ENCODE measurements around the gene ORM2. TPM values are rescaled to one million over a fixed set of nuclear protein-coding genes. Genes with fewer than 3 reads are reported as not detected.
"Not testable (repeated sequence)": the region's sequence is repeated elsewhere in the genome, so short reads cannot be mapped to it uniquely, and the experiment has no call there.

The ORM2 gene
- polyA plus RNA-seq, 3 donors from 2014 or later = not detected

GRCh38 chr9:114314256-114314867 lies 15.3 kb upstream of the ORM2 start:
- H3K4me3 Mint-ChIP-seq = no peak overlapping the region
- no peak for DNase-seq
- no peaks in the 10 kb centered on the region for H3K9me3 Mint-ChIP-seq
- peaks cover 0 to 7% (median 0%) of the 10 kb centered on the region in 3 donors for H3K27me3 Mint-ChIP-seq (ENCODE audit: low read depth in 3 of 3)
- H3K36me3 Mint-ChIP-seq = no peaks in the 10 kb centered on the region
- H3K4me1 Mint-ChIP-seq = no peaks in the 10 kb centered on the region
- peak overlapping the region in 1 of 6 donors; percentile 24 for H3K27ac Mint-ChIP-seq

- no peak for DNase-seq
- Mint-ChIP-seq H3K4me3 (no peak overlapping the region), H3K36me3 (no peaks in the 10 kb centered on the region), H3K27me3 (ENCODE audit: low read depth in 3 of 3) (peaks cover 0 to 7% (median 0%) of the 10 kb centered on the region in 3 donors), H3K4me1 (no peaks in the 10 kb centered on the region), H3K27ac (peak overlapping the region in 1 of 6 donors; percentile 46), H3K9me3 (no peaks in the 10 kb centered on the region)
Observed at GRCh38 chr9:114314881-114315722, 14.6 kb upstream of the ORM2 start.

GRCh38 chr9:114315723-114316363 lies 13.8 kb upstream of the ORM2 start:
- H3K9me3 Mint-ChIP-seq = no peaks in the 10 kb centered on the region
- no peak overlapping the region for H3K27ac Mint-ChIP-seq
- H3K36me3 Mint-ChIP-seq = no peaks in the 10 kb centered on the region
- peaks cover 0 to 7% (median 2%) of the 10 kb centered on the region in 3 donors for H3K27me3 Mint-ChIP-seq (ENCODE audit: low read depth in 3 of 3)
- no peaks in the 10 kb centered on the region for H3K4me1 Mint-ChIP-seq
- no peak for DNase-seq
- H3K4me3 Mint-ChIP-seq = no peak overlapping the region

- DNase-seq = no peak
- Mint-ChIP-seq H3K27me3 (ENCODE audit: low read depth in 3 of 3) (peaks cover 0 to 7% (median 2%) of the 10 kb centered on the region in 3 donors), H3K36me3 (no peaks in the 10 kb centered on the region), H3K9me3 (no peaks in the 10 kb centered on the region), H3K27ac (no peak overlapping the region), H3K4me1 (no peaks in the 10 kb centered on the region), H3K4me3 (no peak overlapping the region)
Observed at GRCh38 chr9:114316605-114317230, 13.0 kb upstream of the ORM2 start.

GRCh38 chr9:114317665-114318357 lies 11.9 kb upstream of the ORM2 start:
- Mint-ChIP-seq H3K9me3 (no peaks in the 10 kb centered on the region), H3K4me1 (no peaks in the 10 kb centered on the region), H3K4me3 (no peak overlapping the region), H3K27me3 (ENCODE audit: low read depth in 3 of 3) (peaks cover 0 to 5% (median 2%) of the 10 kb centered on the region in 3 donors), H3K36me3 (no peaks in the 10 kb centered on the region), H3K27ac (no peak overlapping the region)
- DNase-seq = no peak

- Mint-ChIP-seq H3K27ac (no peak overlapping the region), H3K9me3 (no peaks in the 10 kb centered on the region), H3K4me3 (no peak overlapping the region), H3K36me3 (no peaks in the 10 kb centered on the region), H3K27me3 (ENCODE audit: low read depth in 3 of 3) (peaks cover 0 to 5% (median 2%) of the 10 kb centered on the region in 3 donors), H3K4me1 (no peaks in the 10 kb centered on the region)
- DNase-seq = no peak
Observed at GRCh38 chr9:114318416-114318815, 11.3 kb upstream of the ORM2 start.

GRCh38 chr9:114319147-114319546 lies 10.5 kb upstream of the ORM2 start:
- H3K27ac Mint-ChIP-seq = no peak overlapping the region
- H3K9me3 Mint-ChIP-seq = no peaks in the 10 kb centered on the region
- H3K4me3 Mint-ChIP-seq = no peak overlapping the region
- H3K27me3 Mint-ChIP-seq (ENCODE audit: low read depth in 3 of 3) = peaks cover 0 to 5% (median 2%) of the 10 kb centered on the region in 3 donors
- no peaks in the 10 kb centered on the region for H3K4me1 Mint-ChIP-seq
- DNase-seq = no peak
- H3K36me3 Mint-ChIP-seq = no peaks in the 10 kb centered on the region

- not testable (repeated sequence) for H3K4me3 Mint-ChIP-seq; H3K36me3 Mint-ChIP-seq; H3K27me3 Mint-ChIP-seq (ENCODE audit: low read depth in 3 of 3); H3K9me3 Mint-ChIP-seq; DNase-seq; H3K27ac Mint-ChIP-seq; H3K4me1 Mint-ChIP-seq
Observed at GRCh38 chr9:114320710-114321109, 9.0 kb upstream of the ORM2 start.

GRCh38 chr9:114321759-114322158 lies 7.9 kb upstream of the ORM2 start:
- H3K36me3 Mint-ChIP-seq = no peaks in the 10 kb centered on the region
- H3K27ac Mint-ChIP-seq = no peak overlapping the region
- no peak overlapping the region for H3K4me3 Mint-ChIP-seq
- no peaks in the 10 kb centered on the region for H3K4me1 Mint-ChIP-seq
- DNase-seq = no peak
- H3K27me3 Mint-ChIP-seq (ENCODE audit: low read depth in 3 of 3) = peaks cover 0 to 5% (median 2%) of the 10 kb centered on the region in 3 donors
- no peaks in the 10 kb centered on the region for H3K9me3 Mint-ChIP-seq

- H3K9me3 Mint-ChIP-seq; H3K27me3 Mint-ChIP-seq (ENCODE audit: low read depth in 3 of 3); H3K4me1 Mint-ChIP-seq; DNase-seq; H3K36me3 Mint-ChIP-seq; H3K4me3 Mint-ChIP-seq; H3K27ac Mint-ChIP-seq: not testable (repeated sequence)
Observed at GRCh38 chr9:114322160-114322818, 7.4 kb upstream of the ORM2 start.

GRCh38 chr9:114322831-114323531 lies 6.7 kb upstream of the ORM2 start, which contains the start of gene ORM1:
TSS of gene ORM1 (plus strand) at chr9:114323098. CDS start at chr9:114323134, 36 bp downstream.
- H3K27ac Mint-ChIP-seq; H3K36me3 Mint-ChIP-seq; H3K4me1 Mint-ChIP-seq; H3K9me3 Mint-ChIP-seq; H3K27me3 Mint-ChIP-seq (ENCODE audit: low read depth in 3 of 3); H3K4me3 Mint-ChIP-seq; DNase-seq: not testable (repeated sequence)

GRCh38 chr9:114323849-114324248 lies 5.8 kb upstream of the ORM2 start:
- not testable (repeated sequence) for H3K9me3 Mint-ChIP-seq; H3K36me3 Mint-ChIP-seq; DNase-seq; H3K4me3 Mint-ChIP-seq; H3K4me1 Mint-ChIP-seq; H3K27ac Mint-ChIP-seq; H3K27me3 Mint-ChIP-seq (ENCODE audit: low read depth in 3 of 3)

Measured in immature natural killer cell (primary cell).